CD14-positive monocyte (primary cell): ENCODE data around the gene SERTAD2. TPM values are rescaled to one million over a fixed set of nuclear protein-coding genes. Genes with fewer than 3 reads are reported as not detected.

Source experiments
- DNase-seq, 3 donors: peaks; one replicate each; pipeline ENCODE4 v3.0.0-alpha.2; 2011 to 2022
- H2AFZ ChIP-seq: 2 replicates; pipeline ENCODE4 v1.6.0; 2012; ENCODE audit warnings: mild to moderate bottlenecking, low read depth, low read length, inconsistent platforms; ENCODE audit not compliant: insufficient read depth, poor library complexity, severe bottlenecking
- H3K27ac ChIP-seq, 2 donors: 1 replicate in 1 of 2; 2 replicates in 1 of 2; pipeline ENCODE4 v1.5.1; 2012 to 2013; ENCODE audit warnings: low read length in 2 of 2, control low read depth in 1 of 2, inconsistent platforms in 1 of 2, low read depth in 1 of 2, mild to moderate bottlenecking in 1 of 2
- H3K27me3 ChIP-seq, 2 donors: one replicate each; pipeline versions ENCODE4 v1.6.0 to v1.6.1; 2011 to 2013; ENCODE audit warnings: low read length in 2 of 2; ENCODE audit not compliant: control insufficient read depth in 2 of 2, insufficient read depth in 2 of 2
- H3K36me3 ChIP-seq, 2 donors: replicated peaks in 1 of 2; 1 replicate in 1 of 2; 2 replicates in 1 of 2; pipeline versions ENCODE4 v1.5.1 to v1.6.1; 2012 to 2013; ENCODE audit warnings: low read length in 2 of 2, control low read depth in 1 of 2, inconsistent platforms in 1 of 2, mild to moderate bottlenecking in 1 of 2; ENCODE audit not compliant: insufficient read depth in 2 of 2, control insufficient read depth in 1 of 2
- H3K4me1 ChIP-seq, 2 donors: 1 replicate in 1 of 2; 2 replicates in 1 of 2; pipeline versions ENCODE4 v1.5.1 to v1.6.1; 2012 to 2013; ENCODE audit warnings: low read length in 2 of 2, control low read depth in 1 of 2, inconsistent platforms in 1 of 2, mild to moderate bottlenecking in 1 of 2, moderate library complexity in 1 of 2; ENCODE audit not compliant: insufficient read depth in 2 of 2, control insufficient read depth in 1 of 2
- H3K4me2 ChIP-seq: replicated peaks from 2 replicates; pipeline ENCODE3; 2012; ENCODE audit warnings: low read length, moderate library complexity, mild to moderate bottlenecking; ENCODE audit not compliant: poor library complexity, severe bottlenecking; ENCODE audit errors: extremely low read depth
- H3K4me3 ChIP-seq, 3 experiments: fragments of 200-600 bp in 1 of 3; sonication (generic) in 1 of 3; replicated peaks in 1 of 3; 1 replicate in 2 of 3; 2 replicates in 1 of 3; pipeline ENCODE4 v1.5.1; 2011 to 2013; ENCODE audit warnings: low read length in 3 of 3, mild to moderate bottlenecking in 3 of 3, control low read depth in 2 of 3, low read depth in 2 of 3, inconsistent platforms in 1 of 3, moderate library complexity in 1 of 3
- H3K79me2 ChIP-seq: 2 replicates; pipeline ENCODE4 v1.6.0; 2012; ENCODE audit warnings: mild to moderate bottlenecking, control low read depth, inconsistent platforms, low read length, moderate library complexity; ENCODE audit not compliant: insufficient read depth
- H3K9ac ChIP-seq: 2 replicates; pipeline ENCODE4 v1.6.0; 2017; ENCODE audit warnings: low read length, mild to moderate bottlenecking; ENCODE audit not compliant: insufficient read depth, poor library complexity, severe bottlenecking
- H3K9me3 ChIP-seq, 2 donors: replicated peaks in 1 of 2; 1 replicate in 1 of 2; 2 replicates in 1 of 2; pipeline versions ENCODE4 v1.5.1 to v1.6.1; 2012 to 2013; ENCODE audit warnings: low read length in 2 of 2, control low read depth in 1 of 2; ENCODE audit not compliant: control insufficient read depth in 1 of 2, insufficient read depth in 1 of 2
- H4K20me1 ChIP-seq: 2 replicates; pipeline ENCODE4 v1.6.0; 2012; ENCODE audit warnings: mild to moderate bottlenecking, low read length, control low read depth, moderate library complexity; ENCODE audit not compliant: insufficient read depth
- H3K27ac Mint-ChIP-seq, 7 donors: one replicate each; pipeline ENCODE4 v1.8.0; 2020; ENCODE audit warnings: mild to moderate bottlenecking in 7 of 7, mixed read lengths in 7 of 7, moderate library complexity in 6 of 7, inconsistent platforms in 2 of 7
- H3K27me3 Mint-ChIP-seq, 3 donors: one replicate each; pipeline ENCODE4 v1.8.0; 2021 to 2022; ENCODE audit warnings: low read depth in 3 of 3, mild to moderate bottlenecking in 3 of 3, mixed read lengths in 3 of 3, moderate library complexity in 3 of 3, inconsistent platforms in 1 of 3
- H3K36me3 Mint-ChIP-seq, 2 donors: one replicate each; pipeline ENCODE4 v1.8.0; 2020; ENCODE audit warnings: mixed read lengths in 2 of 2, inconsistent platforms in 1 of 2, mild to moderate bottlenecking in 1 of 2
- H3K4me1 Mint-ChIP-seq: one replicate; pipeline ENCODE4 v1.8.0; 2020; ENCODE audit warnings: mild to moderate bottlenecking, mixed read lengths
- H3K4me3 Mint-ChIP-seq, 2 donors: one replicate each; pipeline ENCODE4 v1.8.0; 2020; ENCODE audit warnings: mild to moderate bottlenecking in 2 of 2, mixed read lengths in 2 of 2, moderate library complexity in 1 of 2
- H3K9me3 Mint-ChIP-seq, 7 donors: one replicate each; pipeline ENCODE4 v1.8.0; 2020 to 2022; ENCODE audit warnings: mixed read lengths in 7 of 7, mild to moderate bottlenecking in 6 of 7, moderate library complexity in 6 of 7, inconsistent platforms in 2 of 7
- WGBS: methylation state at CpG from one replicate; pipeline ENCODE4 v1.1.5; 2013; ENCODE audit warnings: missing lambda C conversion rate; ENCODE audit not compliant: insufficient coverage; 5-methylcytosine and 5-hydroxymethylcytosine counted together
- intact Hi-C, 2 donors: fragments of 100-400 bp; cut with micrococcal nuclease; formaldehyde crosslinking; loops; one replicate each; pipeline versions ENCODE4 v1.15.0 to v1.15.1; 2023
- polyA plus RNA-seq, 3 donors: library from polyadenylated mRNA; depleted of rRNA in 1 of 3; unstranded in 2 of 3; stranded (reverse) in 1 of 3; fragments of 300-500 nt in 2 of 3; fragments of >200 nt in 1 of 3; fragmentation: Illumina TruSeq in 2 of 3; gene quantifications; 1 replicate in 2 of 3; 2 replicates in 1 of 3; pipeline ENCODE4 v1.2.3, GENCODE V29; 2012 to 2021
- TF ChIP-seq, protein P1 (sequence below): fragments of 200-600 bp; IDR thresholded peaks from one replicate; pipeline ENCODE4 v1.8.0; 2022; ENCODE audit warnings: antibody characterized with exemption, mild to moderate bottlenecking

Gene SERTAD2
- polyA plus RNA-seq, 3 donors, result 8.5 to 68.7 (median 8.8) TPM

GRCh38 chr2:64622443-64623241 lies 31.1 kb downstream of the SERTAD2 start:
- no peak overlapping the region for H3K27ac ChIP-seq
- no peaks in the 10 kb centered on the region for H4K20me1 ChIP-seq
- no peak overlapping the region for H3K4me2 ChIP-seq
- H3K4me3 Mint-ChIP-seq, result no peak overlapping the region
- DNase-seq, result no peak
- peak overlapping the region in 2 of 7 donors; percentile 36 to 66 for H3K27ac Mint-ChIP-seq
- no peaks in the 10 kb centered on the region for H3K79me2 ChIP-seq
- H3K9ac ChIP-seq, result no peak overlapping the region
- TF ChIP-seq, protein P1, sequence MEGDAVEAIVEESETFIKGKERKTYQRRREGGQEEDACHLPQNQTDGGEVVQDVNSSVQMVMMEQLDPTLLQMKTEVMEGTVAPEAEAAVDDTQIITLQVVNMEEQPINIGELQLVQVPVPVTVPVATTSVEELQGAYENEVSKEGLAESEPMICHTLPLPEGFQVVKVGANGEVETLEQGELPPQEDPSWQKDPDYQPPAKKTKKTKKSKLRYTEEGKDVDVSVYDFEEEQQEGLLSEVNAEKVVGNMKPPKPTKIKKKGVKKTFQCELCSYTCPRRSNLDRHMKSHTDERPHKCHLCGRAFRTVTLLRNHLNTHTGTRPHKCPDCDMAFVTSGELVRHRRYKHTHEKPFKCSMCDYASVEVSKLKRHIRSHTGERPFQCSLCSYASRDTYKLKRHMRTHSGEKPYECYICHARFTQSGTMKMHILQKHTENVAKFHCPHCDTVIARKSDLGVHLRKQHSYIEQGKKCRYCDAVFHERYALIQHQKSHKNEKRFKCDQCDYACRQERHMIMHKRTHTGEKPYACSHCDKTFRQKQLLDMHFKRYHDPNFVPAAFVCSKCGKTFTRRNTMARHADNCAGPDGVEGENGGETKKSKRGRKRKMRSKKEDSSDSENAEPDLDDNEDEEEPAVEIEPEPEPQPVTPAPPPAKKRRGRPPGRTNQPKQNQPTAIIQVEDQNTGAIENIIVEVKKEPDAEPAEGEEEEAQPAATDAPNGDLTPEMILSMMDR, result no peak
- H3K36me3 Mint-ChIP-seq, result no peaks in the 10 kb centered on the region
- no peaks in the 10 kb centered on the region for H3K9me3 ChIP-seq
- WGBS, result 77% methylated on average over 8 of the region's 13 CpGs
- no peaks in the 10 kb centered on the region for H3K36me3 ChIP-seq
- no peak overlapping the region for H2AFZ ChIP-seq
- H3K9me3 Mint-ChIP-seq, result no peaks in the 10 kb centered on the region
- H3K27me3 ChIP-seq, result no peaks in the 10 kb centered on the region
- H3K4me3 ChIP-seq, result no peak overlapping the region
- H3K27me3 Mint-ChIP-seq, result peaks cover 0 to 10% (median 3%) of the 10 kb centered on the region in 3 donors
- H3K4me1 ChIP-seq, result peaks cover 0 to 4% of the 10 kb centered on the region in 2 donors
- intact Hi-C loops, result no loop called here
- peaks cover 17% of the 10 kb centered on the region for H3K4me1 Mint-ChIP-seq

DNA sequence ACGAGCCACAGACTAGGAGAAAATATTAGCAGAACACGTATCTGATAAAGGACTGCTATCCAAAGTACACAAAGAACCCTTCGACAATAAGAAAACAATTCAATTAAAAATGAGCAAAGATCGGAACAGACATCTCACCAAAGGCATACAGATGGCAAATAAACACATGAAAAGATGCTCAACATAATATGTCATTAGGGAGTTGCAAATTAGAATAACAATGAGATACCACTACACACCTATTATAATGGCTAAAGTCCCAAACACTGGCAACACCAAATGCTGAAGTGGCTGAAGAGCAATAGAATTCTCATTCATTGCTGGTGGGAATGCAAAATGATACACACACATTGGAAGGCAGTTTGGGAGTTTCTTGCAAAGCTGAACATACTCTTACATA lies 33.1 kb downstream of the SERTAD2 start:
- no peaks in the 10 kb centered on the region for H3K36me3 ChIP-seq
- no peak overlapping the region for H3K4me3 ChIP-seq
- H3K4me1 ChIP-seq, result peaks cover 0 to 4% of the 10 kb centered on the region in 2 donors
- no CpG with 5 or more reads among the region's 4 CpGs for WGBS
- no peak overlapping the region for H3K27ac ChIP-seq
- H3K4me1 Mint-ChIP-seq, result peaks cover 14% of the 10 kb centered on the region
- H3K27ac Mint-ChIP-seq, result no peak overlapping the region
- no peak for DNase-seq
- no peaks in the 10 kb centered on the region for H3K9me3 ChIP-seq
- no peak overlapping the region for H3K4me2 ChIP-seq
- H4K20me1 ChIP-seq, result no peaks in the 10 kb centered on the region
- no peaks in the 10 kb centered on the region for H3K27me3 ChIP-seq
- no peaks in the 10 kb centered on the region for H3K79me2 ChIP-seq
- no peak overlapping the region for H2AFZ ChIP-seq
- H3K4me3 Mint-ChIP-seq, result no peak overlapping the region
- intact Hi-C loops, result no loop called here
- TF ChIP-seq, protein P1, result no peak
- H3K9ac ChIP-seq, result no peak overlapping the region
- peaks cover 0 to 7% (median 3%) of the 10 kb centered on the region in 3 donors for H3K27me3 Mint-ChIP-seq
- H3K9me3 Mint-ChIP-seq, result peaks cover 0 to 2% (median 0%) of the 10 kb centered on the region in 7 donors
- H3K36me3 Mint-ChIP-seq, result no peaks in the 10 kb centered on the region
